Measurements from ENCODE around the gene ZNRF2. TPM values are rescaled to one million over a fixed set of nuclear protein-coding genes. Genes with fewer than 3 reads are reported as not detected.
"Not testable (repeated sequence)": the region's sequence is repeated elsewhere in the genome, so short reads cannot be mapped to it uniquely, and the experiment has no call there.

The ZNRF2 gene
- total and polyA plus RNA-seq, 2 of the 13 experiments (the other 11 are each of a cell fraction or from before 2014, with no cell fraction given), result 3.5 to 7.7 TPM

- H3K9me3 ChIP-seq (ENCODE audit: low read length); DNase-seq (ENCODE audit: low spot score); BruUV-seq (replicated peaks); H3K27me3 ChIP-seq (ENCODE audit: control insufficient read depth in 1 of 2, insufficient read depth in 2 of 2, low read length in 2 of 2); H3K36me3 ChIP-seq (replicated peaks in 1 of 2; ENCODE audit: control insufficient read depth in 1 of 2, insufficient read depth in 2 of 2, low read length in 2 of 2); ATAC-seq; H3K27ac ChIP-seq (ENCODE audit: extremely low read length, insufficient read depth, low read length); H3K9ac ChIP-seq (ENCODE audit: insufficient read depth, low read depth, low read length); POLR2A ChIA-PET; CTCF ChIA-PET (ENCODE audit: low intra/inter-chr PET ratio, low total read pairs); FAIRE-seq; H4K20me1 ChIP-seq (ENCODE audit: insufficient read depth, low read length); H3K4me3 ChIP-seq (replicated peaks in 1 of 3; ENCODE audit: insufficient read depth in 1 of 3, low read depth in 2 of 3, low read length in 3 of 3); H2AFZ ChIP-seq (ENCODE audit: low read length): not testable (repeated sequence)
- H3K4me1 ChIP-seq (ENCODE audit: insufficient read depth, low read length), result peaks cover 38% of the 10 kb centered on the region
- in situ Hi-C loops (cut with HindIII; ENCODE audit: extremely low pct_ligation_motif_present, low pct_unique_long_range_greater_than_20kb), result loop anchor here (10.0 kb wide), 1 partner anchor 125 kb away; no protein-coding TSS in a partner anchor
- peaks cover 75% of the 10 kb centered on the region for H3K79me2 ChIP-seq (ENCODE audit: insufficient read depth, low read length)
- WGBS (ENCODE audit: low lambda C conversion rate), result 97% methylated on average over 2 of the region's 2 CpGs
- peak overlapping the region; percentile 11; the same call in 1 of the 2 replicates for H3K4me2 ChIP-seq (ENCODE audit: low read depth, low read length)
- intact Hi-C loops (cut with micrococcal nuclease; ENCODE audit: unreplicated experiment), result loop anchor here (10.0 kb wide), 1 partner anchor 55 kb away; no protein-coding TSS in a partner anchor
Observed at GRCh38 chr7:30289634-30290033, 5.2 kb downstream of the ZNRF2 start.

- peaks cover 78% of the 10 kb centered on the region for H3K79me2 ChIP-seq (ENCODE audit: insufficient read depth, low read length)
- in situ Hi-C loops (cut with HindIII; ENCODE audit: extremely low pct_ligation_motif_present, low pct_unique_long_range_greater_than_20kb); H2AFZ ChIP-seq (ENCODE audit: low read length); BruUV-seq (replicated peaks); H3K9ac ChIP-seq (ENCODE audit: insufficient read depth, low read depth, low read length); H3K4me3 ChIP-seq (replicated peaks in 1 of 3; ENCODE audit: insufficient read depth in 1 of 3, low read depth in 2 of 3, low read length in 3 of 3); intact Hi-C loops (cut with micrococcal nuclease; ENCODE audit: unreplicated experiment); H3K27ac ChIP-seq (ENCODE audit: extremely low read length, insufficient read depth, low read length); H4K20me1 ChIP-seq (ENCODE audit: insufficient read depth, low read length); H3K27me3 ChIP-seq (ENCODE audit: control insufficient read depth in 1 of 2, insufficient read depth in 2 of 2, low read length in 2 of 2); ATAC-seq; CTCF ChIA-PET (ENCODE audit: low intra/inter-chr PET ratio, low total read pairs); POLR2A ChIA-PET; H3K36me3 ChIP-seq (replicated peaks in 1 of 2; ENCODE audit: control insufficient read depth in 1 of 2, insufficient read depth in 2 of 2, low read length in 2 of 2); H3K4me2 ChIP-seq (ENCODE audit: low read depth, low read length); H3K9me3 ChIP-seq (ENCODE audit: low read length); DNase-seq (ENCODE audit: low spot score); FAIRE-seq: not testable (repeated sequence)
- WGBS (ENCODE audit: low lambda C conversion rate), result 77% methylated on average over 3 of the region's 3 CpGs
- H3K4me1 ChIP-seq (ENCODE audit: insufficient read depth, low read length), result peaks cover 38% of the 10 kb centered on the region
Observed at GRCh38 chr7:30290317-30290716, 5.9 kb downstream of the ZNRF2 start.

GRCh38 chr7:30292416-30293038, 8.1 kb downstream of the ZNRF2 start:
- H3K27me3 ChIP-seq (ENCODE audit: control insufficient read depth in 1 of 2, insufficient read depth in 2 of 2, low read length in 2 of 2); CTCF ChIA-PET (ENCODE audit: low intra/inter-chr PET ratio, low total read pairs); H3K36me3 ChIP-seq (replicated peaks in 1 of 2; ENCODE audit: control insufficient read depth in 1 of 2, insufficient read depth in 2 of 2, low read length in 2 of 2); DNase-seq (ENCODE audit: low spot score); H3K9ac ChIP-seq (ENCODE audit: insufficient read depth, low read depth, low read length); FAIRE-seq; H3K9me3 ChIP-seq (ENCODE audit: low read length); H4K20me1 ChIP-seq (ENCODE audit: insufficient read depth, low read length); in situ Hi-C loops (cut with HindIII; ENCODE audit: extremely low pct_ligation_motif_present, low pct_unique_long_range_greater_than_20kb); H3K4me3 ChIP-seq (replicated peaks in 1 of 3; ENCODE audit: insufficient read depth in 1 of 3, low read depth in 2 of 3, low read length in 3 of 3); intact Hi-C loops (cut with micrococcal nuclease; ENCODE audit: unreplicated experiment); H3K27ac ChIP-seq (ENCODE audit: extremely low read length, insufficient read depth, low read length); POLR2A ChIA-PET; H2AFZ ChIP-seq (ENCODE audit: low read length); BruUV-seq (replicated peaks); H3K4me2 ChIP-seq (ENCODE audit: low read depth, low read length): not testable (repeated sequence)
- WGBS (ENCODE audit: low lambda C conversion rate), result 98% methylated on average over 3 of the region's 3 CpGs
- peak; percentile 38; the same call in 2 of the 3 replicates for ATAC-seq
- peaks cover 37% of the 10 kb centered on the region for H3K4me1 ChIP-seq (ENCODE audit: insufficient read depth, low read length)
- peaks cover 68% of the 10 kb centered on the region for H3K79me2 ChIP-seq (ENCODE audit: insufficient read depth, low read length)

Measured in HepG2 (cell line).